Suprapubic skin (tissue), 4 donors: ENCODE results near the gene CD4. TPM values are rescaled to one million over a fixed set of nuclear protein-coding genes. Genes with fewer than 3 reads are reported as not detected.
"Not testable (repeated sequence)": the region's sequence is repeated elsewhere in the genome, so short reads cannot be mapped to it uniquely, and the experiment has no call there.

Experiments used
- DNase-seq, 2 donors: peaks; one replicate each; pipeline ENCODE4 v3.0.0-alpha.2; 2019; ENCODE audit warnings: low spot score in 2 of 2
- H3K27ac ChIP-seq: fragments of 200-600 bp; sonication (generic); one replicate; pipeline ENCODE4 v1.5.1; 2019
- H3K27me3 ChIP-seq: fragments of 200-600 bp; sonication (generic); one replicate; pipeline ENCODE4 v1.5.1; 2019
- H3K36me3 ChIP-seq: fragments of 200-600 bp; sonication (generic); one replicate; pipeline ENCODE4 v1.5.1; 2019
- H3K4me1 ChIP-seq: fragments of 200-600 bp; sonication (generic); one replicate; pipeline ENCODE4 v1.5.1; 2019
- H3K4me3 ChIP-seq: fragments of 200-600 bp; sonication (generic); one replicate; pipeline ENCODE4 v1.5.1; 2019; ENCODE audit warnings: mild to moderate bottlenecking
- H3K9me3 ChIP-seq: fragments of 200-600 bp; sonication (generic); one replicate; pipeline ENCODE4 v1.5.1; 2019
- EP300 ChIP-seq: sonication (generic); formaldehyde crosslinking; IDR thresholded peaks from one replicate; pipeline ENCODE4 v1.6.1; 2017; ENCODE audit warnings: antibody characterized with exemption
- POLR2A ChIP-seq, 2 donors: fragments of 450-650 bp; IDR thresholded peaks; one replicate each; pipeline ENCODE4 v1.6.1; 2017; ENCODE audit warnings: antibody characterized with exemption in 2 of 2, mild to moderate bottlenecking in 2 of 2, moderate library complexity in 2 of 2
- POLR2AphosphoS5 ChIP-seq, 3 donors: sonication (generic); formaldehyde crosslinking; IDR thresholded peaks; one replicate each; pipeline ENCODE4 v1.6.1; 2017; ENCODE audit warnings: antibody characterized with exemption in 3 of 3
- WGBS: methylation state at CpG from one replicate; pipeline ENCODE4 v1.1.5; 2018; 5-methylcytosine and 5-hydroxymethylcytosine counted together
- total RNA-seq, 4 donors: library from RNA; depleted of rRNA; stranded (reverse); fragments of >200 nt; gene quantifications; one replicate each; pipeline ENCODE4 v1.1.0, GENCODE V29; 2016
- TF ChIP-seq, protein P1 (sequence below), 2 donors: fragments of 200-600 bp in 1 of 2; fragments of 450-650 bp in 1 of 2; sonication (generic) in 1 of 2; IDR thresholded peaks; one replicate each; pipeline ENCODE4 v1.5.1; 2016 to 2019; ENCODE audit warnings: antibody characterized with exemption in 2 of 2, mild to moderate bottlenecking in 1 of 2, moderate library complexity in 1 of 2

Gene CD4
- total RNA-seq, 4 donors from 2014 or later: 2.5 to 5.4 (median 3.9) TPM

GRCh38 chr12:6860942-6861341, 71.6 kb downstream of the CD4 start:
- H3K4me3 ChIP-seq: no peak overlapping the region
- H3K9me3 ChIP-seq: no peaks in the 10 kb centered on the region
- no peaks in the 10 kb centered on the region for H3K27me3 ChIP-seq
- TF ChIP-seq POLR2A (IDR thresholded peaks at IDR 0.05): no peak
- TF ChIP-seq EP300: no peak
- TF ChIP-seq POLR2AphosphoS5 (IDR thresholded peaks at IDR 0.05): no peak
- TF ChIP-seq, protein P1, sequence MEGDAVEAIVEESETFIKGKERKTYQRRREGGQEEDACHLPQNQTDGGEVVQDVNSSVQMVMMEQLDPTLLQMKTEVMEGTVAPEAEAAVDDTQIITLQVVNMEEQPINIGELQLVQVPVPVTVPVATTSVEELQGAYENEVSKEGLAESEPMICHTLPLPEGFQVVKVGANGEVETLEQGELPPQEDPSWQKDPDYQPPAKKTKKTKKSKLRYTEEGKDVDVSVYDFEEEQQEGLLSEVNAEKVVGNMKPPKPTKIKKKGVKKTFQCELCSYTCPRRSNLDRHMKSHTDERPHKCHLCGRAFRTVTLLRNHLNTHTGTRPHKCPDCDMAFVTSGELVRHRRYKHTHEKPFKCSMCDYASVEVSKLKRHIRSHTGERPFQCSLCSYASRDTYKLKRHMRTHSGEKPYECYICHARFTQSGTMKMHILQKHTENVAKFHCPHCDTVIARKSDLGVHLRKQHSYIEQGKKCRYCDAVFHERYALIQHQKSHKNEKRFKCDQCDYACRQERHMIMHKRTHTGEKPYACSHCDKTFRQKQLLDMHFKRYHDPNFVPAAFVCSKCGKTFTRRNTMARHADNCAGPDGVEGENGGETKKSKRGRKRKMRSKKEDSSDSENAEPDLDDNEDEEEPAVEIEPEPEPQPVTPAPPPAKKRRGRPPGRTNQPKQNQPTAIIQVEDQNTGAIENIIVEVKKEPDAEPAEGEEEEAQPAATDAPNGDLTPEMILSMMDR (IDR thresholded peaks at IDR 0.05): no peak
- H3K36me3 ChIP-seq: peaks cover 99% of the 10 kb centered on the region
- DNase-seq: no peak
- 94% methylated on average over 7 of the region's 7 CpGs for WGBS
- no peaks in the 10 kb centered on the region for H3K4me1 ChIP-seq
- H3K27ac ChIP-seq: no peak overlapping the region

GRCh38 chr12:6861391-6861790, 72.1 kb downstream of the CD4 start:
- H3K9me3 ChIP-seq: no peaks in the 10 kb centered on the region
- peaks cover under 1% of the 10 kb centered on the region for H3K4me1 ChIP-seq
- TF ChIP-seq, protein P1 (IDR thresholded peaks at IDR 0.05): no peak
- no peak for TF ChIP-seq EP300
- no peak for TF ChIP-seq POLR2AphosphoS5 (IDR thresholded peaks at IDR 0.05)
- TF ChIP-seq POLR2A (IDR thresholded peaks at IDR 0.05): no peak
- peaks cover 97% of the 10 kb centered on the region for H3K36me3 ChIP-seq
- H3K27me3 ChIP-seq: no peaks in the 10 kb centered on the region
- no peak for DNase-seq
- H3K4me3 ChIP-seq: no peak overlapping the region
- WGBS: 93% methylated on average over 9 of the region's 9 CpGs
- no peak overlapping the region for H3K27ac ChIP-seq

DNA sequence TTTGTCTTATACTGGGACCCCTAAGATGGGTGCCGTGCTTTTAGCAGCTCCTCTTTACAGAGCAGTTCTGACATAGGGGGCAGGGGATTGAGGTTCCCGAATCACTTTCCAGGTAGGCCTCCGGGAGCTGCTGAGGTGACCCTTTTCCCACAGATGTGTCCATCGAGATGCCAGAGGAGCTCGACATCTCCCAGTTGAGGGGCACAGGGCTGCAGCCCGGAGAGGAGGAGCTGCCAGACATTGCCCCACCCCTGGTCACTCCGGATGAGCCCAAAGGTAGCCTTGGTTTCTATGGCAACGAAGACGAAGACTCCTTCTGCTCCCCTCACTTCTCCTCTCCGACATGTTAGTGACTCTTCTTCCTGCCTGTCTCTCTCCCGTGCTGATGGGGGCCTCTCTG, 73.7 kb downstream of the CD4 start:
- H3K9me3 ChIP-seq: no peaks in the 10 kb centered on the region
- H3K4me3 ChIP-seq: no peak overlapping the region
- H3K4me1 ChIP-seq: peaks cover 10% of the 10 kb centered on the region
- no peak overlapping the region for H3K27ac ChIP-seq
- no peak for DNase-seq
- 91% methylated on average over 11 of the region's 11 CpGs for WGBS
- no peaks in the 10 kb centered on the region for H3K27me3 ChIP-seq
- H3K36me3 ChIP-seq: peaks cover 81% of the 10 kb centered on the region
- no peak for TF ChIP-seq EP300
- TF ChIP-seq, protein P1 (IDR thresholded peaks at IDR 0.05): no peak

GRCh38 chr12:6863586-6864321, 74.4 kb downstream of the CD4 start:
- TF ChIP-seq POLR2A (IDR thresholded peaks at IDR 0.05): no peak
- TF ChIP-seq EP300: no peak
- no peak for TF ChIP-seq POLR2AphosphoS5 (IDR thresholded peaks at IDR 0.05)
- WGBS: 95% methylated on average over 16 of the region's 16 CpGs
- peaks cover 73% of the 10 kb centered on the region for H3K36me3 ChIP-seq

GRCh38 chr12:6865307-6865706, 76.0 kb downstream of the CD4 start:
- not testable (repeated sequence) for H3K27ac ChIP-seq, DNase-seq, H3K4me3 ChIP-seq, H3K9me3 ChIP-seq, H3K27me3 ChIP-seq
- Histone ChIP-seq H3K36me3 (peaks cover 66% of the 10 kb centered on the region), H3K4me1 (peaks cover 32% of the 10 kb centered on the region)
- 99% methylated on average over 5 of the region's 5 CpGs for WGBS

More at GRCh38 chr12:6863586-6864321, 74.4 kb downstream of the CD4 start:
- no peak for DNase-seq
- no peaks in the 10 kb centered on the region for H3K27me3 ChIP-seq
- no peak overlapping the region for H3K4me3 ChIP-seq
- no peaks in the 10 kb centered on the region for H3K9me3 ChIP-seq
- no peak overlapping the region for H3K27ac ChIP-seq
- H3K4me1 ChIP-seq: peaks cover 17% of the 10 kb centered on the region

- peaks cover 39% of the 10 kb centered on the region for H3K4me1 ChIP-seq
- no peak for DNase-seq
- no peaks in the 10 kb centered on the region for H3K27me3 ChIP-seq
- H3K4me3 ChIP-seq: peak overlapping the region; percentile 97
- no peaks in the 10 kb centered on the region for H3K9me3 ChIP-seq
- H3K27ac ChIP-seq: peak overlapping the region; percentile 94
- TF ChIP-seq POLR2AphosphoS5 (IDR thresholded peaks at IDR 0.05) (no peak), EP300 (no peak), POLR2A (IDR thresholded peaks at IDR 0.05) (no peak)
- TF ChIP-seq, protein P1 (IDR thresholded peaks at IDR 0.05): no peak
- H3K36me3 ChIP-seq: peaks cover 66% of the 10 kb centered on the region
- WGBS: 65% methylated on average over 19 of the region's 19 CpGs
Observed at GRCh38 chr12:6866163-6866919, 77.0 kb downstream of the CD4 start.
